ENCODE measurements around the gene LAMA2. TPM values are rescaled to one million over a fixed set of nuclear protein-coding genes. Genes with fewer than 3 reads are reported as not detected.
"Not testable (repeated sequence)": the region's sequence is repeated elsewhere in the genome, so short reads cannot be mapped to it uniquely, and the experiment has no call there.

LAMA2 gene
- total RNA-seq, 1 donor from 2014 or later = 344 TPM

- no peak for DNase-seq (ENCODE audit: low spot score)
- intact Hi-C loops (cut with DNase I) = no loop called here
These were observed 258.6 kb downstream of the LAMA2 start for GRCh38 chr6:129141499-129141898.

- intact Hi-C loops (cut with DNase I) = no loop called here
- DNase-seq (ENCODE audit: low spot score) = no peak
These were observed 264.0 kb downstream of the LAMA2 start for GRCh38 chr6:129146902-129147301.

GRCh38 chr6:129150507-129150906, 267.6 kb downstream of the LAMA2 start:
- DNase-seq (ENCODE audit: low spot score) = no peak
- intact Hi-C loops (cut with DNase I) = no loop called here

- no peak for DNase-seq (ENCODE audit: low spot score)
- intact Hi-C loops (cut with DNase I) = no loop called here
These were observed 270.3 kb downstream of the LAMA2 start for GRCh38 chr6:129153257-129153656.

GRCh38 chr6:129159242-129159641, 276.3 kb downstream of the LAMA2 start:
- intact Hi-C loops (cut with DNase I); DNase-seq (ENCODE audit: low spot score): not testable (repeated sequence)

- no peak for DNase-seq (ENCODE audit: low spot score)
- intact Hi-C loops (cut with DNase I) = no loop called here
These were observed 279.7 kb downstream of the LAMA2 start for GRCh38 chr6:129162605-129163004.

- DNase-seq (ENCODE audit: low spot score) = no peak
- intact Hi-C loops (cut with DNase I) = no loop called here
These were observed 280.6 kb downstream of the LAMA2 start for GRCh38 chr6:129163551-129163950.

GRCh38 chr6:129164032-129164431, 281.1 kb downstream of the LAMA2 start:
- intact Hi-C loops (cut with DNase I) = no loop called here
- DNase-seq (ENCODE audit: low spot score) = no peak

- intact Hi-C loops (cut with DNase I); DNase-seq (ENCODE audit: low spot score): not testable (repeated sequence)
These were observed 289.5 kb downstream of the LAMA2 start for GRCh38 chr6:129172279-129172995.

GRCh38 chr6:129175066-129175465, 292.1 kb downstream of the LAMA2 start:
- no peak for DNase-seq (ENCODE audit: low spot score)
- intact Hi-C loops (cut with DNase I) = no loop called here

GRCh38 chr6:129177801-129178200, 294.9 kb downstream of the LAMA2 start:
- intact Hi-C loops (cut with DNase I) = no loop called here
- no peak for DNase-seq (ENCODE audit: low spot score)

GRCh38 chr6:129179283-129179682, 296.3 kb downstream of the LAMA2 start:
- no peak for DNase-seq (ENCODE audit: low spot score)
- intact Hi-C loops (cut with DNase I) = no loop called here

- no peak for DNase-seq (ENCODE audit: low spot score)
- intact Hi-C loops (cut with DNase I) = no loop called here
These were observed 298.1 kb downstream of the LAMA2 start for GRCh38 chr6:129181001-129181400.

GRCh38 chr6:129183187-129183591, 300.3 kb downstream of the LAMA2 start:
- intact Hi-C loops (cut with DNase I) = no loop called here

GRCh38 chr6:129183681-129184301, 300.9 kb downstream of the LAMA2 start:
- no peak for DNase-seq (ENCODE audit: low spot score)

More at GRCh38 chr6:129183187-129183591, 300.3 kb downstream of the LAMA2 start:
- no peak for DNase-seq (ENCODE audit: low spot score)

GRCh38 chr6:129184324-129184723, 301.4 kb downstream of the LAMA2 start:
- no peak for DNase-seq (ENCODE audit: low spot score)
- intact Hi-C loops (cut with DNase I) = no loop called here

More at GRCh38 chr6:129183681-129184301, 300.9 kb downstream of the LAMA2 start:
- intact Hi-C loops (cut with DNase I) = no loop called here

- intact Hi-C loops (cut with DNase I) = no loop called here
- no peak for DNase-seq (ENCODE audit: low spot score)
These were observed 301.9 kb downstream of the LAMA2 start for GRCh38 chr6:129184808-129185366.

GRCh38 chr6:129186988-129187387, 304.1 kb downstream of the LAMA2 start:
- no peak for DNase-seq (ENCODE audit: low spot score)
- intact Hi-C loops (cut with DNase I) = no loop called here

- intact Hi-C loops (cut with DNase I) = no loop called here
- DNase-seq (ENCODE audit: low spot score) = no peak
These were observed 305.4 kb downstream of the LAMA2 start for GRCh38 chr6:129188306-129188705.

- intact Hi-C loops (cut with DNase I) = no loop called here
- DNase-seq (ENCODE audit: low spot score) = no peak
These were observed 305.9 kb downstream of the LAMA2 start for GRCh38 chr6:129188795-129189194.

GRCh38 chr6:129189266-129189665, 306.3 kb downstream of the LAMA2 start:
- intact Hi-C loops (cut with DNase I) = no loop called here
- DNase-seq (ENCODE audit: low spot score) = no peak

Measured in cardiac septum (tissue), 1 donor.